ENCODE results near the gene WDR41. TPM values are rescaled to one million over a fixed set of nuclear protein-coding genes. Genes with fewer than 3 reads are reported as not detected.

WDR41 gene
- total and polyA plus RNA-seq, 2 of the 4 experiments (the other 2 are of a cell fraction), result 38.1 to 72.1 TPM

- H3K9me3 ChIP-seq (ENCODE audit: control insufficient read depth, insufficient read depth, low read length), result no peaks in the 10 kb centered on the region
- H2AK9ac ChIP-seq (replicated peaks; ENCODE audit: low read depth, low read length, poor library complexity), result no peak overlapping the region
- H3K14ac ChIP-seq (replicated peaks; ENCODE audit: low read depth, low read length), result no peak overlapping the region
- no peaks in the 10 kb centered on the region for H4K20me1 ChIP-seq (ENCODE audit: insufficient read depth, low read length)
- intact Hi-C loops (cut with micrococcal nuclease), result no loop called here
- H3K4me3 ChIP-seq (ENCODE audit: insufficient read depth, low read depth, low read length), result no peak overlapping the region
- H2AK5ac ChIP-seq (ENCODE audit: low read depth, low read length), result no peak overlapping the region
- ATAC-seq (ENCODE audit: low read depth), result no peak
- no peak overlapping the region for H2BK120ac ChIP-seq (ENCODE audit: low read depth, low read length)
- H3K9ac ChIP-seq (ENCODE audit: low read depth, low read length), result no peak overlapping the region
- no peak overlapping the region; the same call in 1 of the 2 replicates for H4K91ac ChIP-seq (ENCODE audit: insufficient read depth, low read depth, low read length)
- H3K79me1 ChIP-seq (ENCODE audit: low read depth in 1 of 2, low read length in 2 of 2), result no peaks in the 10 kb centered on the region
- no peak overlapping the region for H3K4me2 ChIP-seq (ENCODE audit: low read depth, low read length)
- H3K56ac ChIP-seq (ENCODE audit: extremely low read depth, insufficient read depth, low read length), result no peak overlapping the region
- in situ Hi-C loops (cut with MboI; ENCODE audit: low sequenced_read_pairs), result no loop called here
- no peak overlapping the region for H3K23ac ChIP-seq (ENCODE audit: low read depth, low read length)
- ChIA-PET POLR2A (ENCODE audit: unreplicated experiment) (no interaction called here), CTCF (no interaction called here)
- dilution Hi-C loops (cut with HindIII; ENCODE audit: low sequenced_read_pairs, unreplicated experiment), result no loop called here
- no peak overlapping the region for H2BK20ac ChIP-seq (ENCODE audit: low read depth, low read length)
- no peak overlapping the region for H3K18ac ChIP-seq (ENCODE audit: low read depth, low read length)
- H3K27ac ChIP-seq (ENCODE audit: insufficient read depth, low read length), result no peak overlapping the region
- WGBS, 2 experiments (ENCODE audit: extremely low coverage in 2 of 2, insufficient read length in 1 of 2), result 92% methylated on average over 4 of the region's 8 CpGs; no CpG with 5 or more reads in 1 of the 2 experiments
- H2BK5ac ChIP-seq (ENCODE audit: low read depth, low read length, poor library complexity, severe bottlenecking), result no peak overlapping the region
- H3K9me1 ChIP-seq (ENCODE audit: insufficient read depth, low read length), result 0 out of 2 replicates have a peak, but pooled peaks cover 5% of the 10 kb centered on the region
- no peaks in the 10 kb centered on the region for H3K4me1 ChIP-seq (ENCODE audit: control insufficient read depth, insufficient read depth, low read length)
- H2BK15ac ChIP-seq (ENCODE audit: low read depth, low read length), result no peak overlapping the region
- no peak for DNase-seq
- no TSS peak for BruUV-seq (replicated peaks)
- H4K5ac ChIP-seq (ENCODE audit: low read depth, low read length), result no peak overlapping the region
- no peak overlapping the region for H3K4ac ChIP-seq (ENCODE audit: low read depth, low read length)
- H3K27me3 ChIP-seq (ENCODE audit: control insufficient read depth, insufficient read depth, low read length), result 0 out of 2 replicates have a peak, but pooled peaks cover 2% of the 10 kb centered on the region
- H4K8ac ChIP-seq (ENCODE audit: low read depth in 2 of 2, low read length in 2 of 2), result no peak overlapping the region
- H3K36me3 ChIP-seq (ENCODE audit: control insufficient read depth, insufficient read depth, low read length), result no peaks in the 10 kb centered on the region
- no peak overlapping the region for H2AFZ ChIP-seq (replicated peaks; ENCODE audit: low read length, poor library complexity)
- TF ChIP-seq, protein P1, sequence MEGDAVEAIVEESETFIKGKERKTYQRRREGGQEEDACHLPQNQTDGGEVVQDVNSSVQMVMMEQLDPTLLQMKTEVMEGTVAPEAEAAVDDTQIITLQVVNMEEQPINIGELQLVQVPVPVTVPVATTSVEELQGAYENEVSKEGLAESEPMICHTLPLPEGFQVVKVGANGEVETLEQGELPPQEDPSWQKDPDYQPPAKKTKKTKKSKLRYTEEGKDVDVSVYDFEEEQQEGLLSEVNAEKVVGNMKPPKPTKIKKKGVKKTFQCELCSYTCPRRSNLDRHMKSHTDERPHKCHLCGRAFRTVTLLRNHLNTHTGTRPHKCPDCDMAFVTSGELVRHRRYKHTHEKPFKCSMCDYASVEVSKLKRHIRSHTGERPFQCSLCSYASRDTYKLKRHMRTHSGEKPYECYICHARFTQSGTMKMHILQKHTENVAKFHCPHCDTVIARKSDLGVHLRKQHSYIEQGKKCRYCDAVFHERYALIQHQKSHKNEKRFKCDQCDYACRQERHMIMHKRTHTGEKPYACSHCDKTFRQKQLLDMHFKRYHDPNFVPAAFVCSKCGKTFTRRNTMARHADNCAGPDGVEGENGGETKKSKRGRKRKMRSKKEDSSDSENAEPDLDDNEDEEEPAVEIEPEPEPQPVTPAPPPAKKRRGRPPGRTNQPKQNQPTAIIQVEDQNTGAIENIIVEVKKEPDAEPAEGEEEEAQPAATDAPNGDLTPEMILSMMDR (conservative IDR thresholded peaks at IDR 0.05; ENCODE audit: low read depth, low read length), result no peak
- TF ChIP-seq USF2 (IDR thresholded peaks at IDR 0.05; ENCODE audit: low read depth, low read length) (no peak), MXI1 (IDR thresholded peaks at IDR 0.05; ENCODE audit: borderline replicate concordance, low read depth, low read length) (no peak), RFX5 (IDR thresholded peaks at IDR 0.05; ENCODE audit: low read depth, low read length) (no peak), RCOR1 (IDR thresholded peaks at IDR 0.05; ENCODE audit: insufficient replicate concordance, low read length) (no peak), POLR2A (IDR thresholded peaks at IDR 0.05; ENCODE audit: low read depth, low read length) (no peak), CHD1 (IDR thresholded peaks at IDR 0.05; ENCODE audit: low read depth, low read length) (no peak), MAFK (IDR thresholded peaks at IDR 0.05; ENCODE audit: low read depth, low read length) (no peak), RAD21 (IDR thresholded peaks at IDR 0.05; ENCODE audit: low read length) (no peak), CEBPB (IDR thresholded peaks at IDR 0.05; ENCODE audit: low read depth, low read length) (no peak), MAZ (IDR thresholded peaks at IDR 0.05; ENCODE audit: borderline replicate concordance, low read depth, low read length) (no peak), NFE2L2 (IDR thresholded peaks at IDR 0.05; ENCODE audit: low read depth, low read length) (no peak), BHLHE40 (IDR thresholded peaks at IDR 0.05; ENCODE audit: low read depth, low read length) (no peak), SMC3 (IDR thresholded peaks at IDR 0.05; ENCODE audit: low read depth, low read length) (no peak)
These were observed 72.2 kb downstream of the WDR41 start for GRCh38 chr5:77419644-77420582.

Data from IMR-90 (cell line).